H9 (cell line): Measurements from ENCODE around the gene ACACB. TPM values are rescaled to one million over a fixed set of nuclear protein-coding genes. Genes with fewer than 3 reads are reported as not detected.

ENCODE experiments used
- DNase-seq: peaks from one replicate; pipeline ENCODE4 v3.0.0-alpha.2; 2017
- H2AFZ ChIP-seq: one replicate; pipeline ENCODE4 v1.6.1; 2013; ENCODE audit warnings: mild to moderate bottlenecking, low read length, control low read depth, moderate library complexity
- H2AK5ac ChIP-seq: 2 replicates; pipeline ENCODE4 v1.6.1; 2013; ENCODE audit warnings: low read length, control low read depth, mixed read lengths; ENCODE audit not compliant: insufficient read length
- H2BK120ac ChIP-seq: one replicate; pipeline ENCODE4 v1.6.1; 2013; ENCODE audit warnings: low read depth, mild to moderate bottlenecking, low read length, control low read depth, inconsistent platforms; ENCODE audit not compliant: poor library complexity, severe bottlenecking
- H2BK12ac ChIP-seq: 2 replicates; pipeline ENCODE4 v1.6.1; 2013; ENCODE audit warnings: low read length, control low read depth, mixed read lengths, low read depth; ENCODE audit not compliant: insufficient read length
- H2BK15ac ChIP-seq: 2 replicates; pipeline ENCODE4 v1.6.1; 2013; ENCODE audit warnings: low read depth, low read length, control low read depth
- H2BK20ac ChIP-seq: one replicate; pipeline ENCODE4 v1.6.1; 2013; ENCODE audit warnings: low read depth, mild to moderate bottlenecking, low read length, control low read depth, inconsistent platforms; ENCODE audit not compliant: poor library complexity, severe bottlenecking
- H2BK5ac ChIP-seq: 2 replicates; pipeline ENCODE4 v1.6.1; 2013; ENCODE audit warnings: low read length, control low read depth, mixed read lengths; ENCODE audit not compliant: insufficient read length
- H3K14ac ChIP-seq: 2 replicates; pipeline ENCODE4 v1.6.1; 2013; ENCODE audit warnings: low read length, control low read depth; ENCODE audit not compliant: insufficient read depth
- H3K18ac ChIP-seq: 2 replicates; pipeline ENCODE4 v1.6.1; 2013; ENCODE audit warnings: low read depth, mild to moderate bottlenecking, mixed read lengths, low read length, control low read depth; ENCODE audit not compliant: insufficient read length
- H3K23ac ChIP-seq: 2 replicates; pipeline ENCODE4 v1.6.1; 2013; ENCODE audit warnings: low read length, control low read depth, mixed read lengths, low read depth; ENCODE audit not compliant: insufficient read length
- H3K23me2 ChIP-seq: 2 replicates; pipeline ENCODE4 v1.6.1; 2013; ENCODE audit warnings: low read depth, mild to moderate bottlenecking, mixed read lengths, low read length, control low read depth; ENCODE audit not compliant: insufficient read length, poor library complexity, severe bottlenecking
- H3K27ac ChIP-seq: 2 replicates; pipeline ENCODE4 v1.5.1; 2013; ENCODE audit warnings: low read length, control low read depth, mixed read lengths, low read depth; ENCODE audit not compliant: insufficient read length
- H3K27me3 ChIP-seq: 2 replicates; pipeline ENCODE4 v1.6.1; 2013; ENCODE audit warnings: low read length, control low read depth, inconsistent platforms; ENCODE audit not compliant: insufficient read depth
- H3K4ac ChIP-seq: 2 replicates; pipeline ENCODE4 v1.6.1; 2013; ENCODE audit warnings: low read depth, mild to moderate bottlenecking, control low read depth, inconsistent platforms, low read length, moderate library complexity
- H3K4me1 ChIP-seq: 2 replicates; pipeline ENCODE4 v1.6.1; 2013; ENCODE audit warnings: low read length, control low read depth, inconsistent platforms; ENCODE audit not compliant: insufficient read depth
- H3K4me2 ChIP-seq: 2 replicates; pipeline ENCODE4 v1.6.1; 2013; ENCODE audit warnings: low read length, control low read depth, mixed read lengths; ENCODE audit not compliant: insufficient read length, insufficient read depth
- H3K56ac ChIP-seq: 2 replicates; pipeline ENCODE4 v1.6.1; 2013; ENCODE audit warnings: low read depth, mild to moderate bottlenecking, mixed read lengths, low read length, control low read depth; ENCODE audit not compliant: insufficient read length
- H3K79me1 ChIP-seq: 2 replicates; pipeline ENCODE4 v1.6.1; 2013; ENCODE audit warnings: low read depth, mild to moderate bottlenecking, moderate library complexity, low read length, control low read depth, inconsistent platforms; ENCODE audit not compliant: insufficient read depth, poor library complexity, severe bottlenecking
- H3K79me2 ChIP-seq: 2 replicates; pipeline ENCODE4 v1.6.1; 2013; ENCODE audit warnings: low read length, control low read depth, inconsistent platforms; ENCODE audit not compliant: insufficient read depth
- H3K9ac ChIP-seq: 2 replicates; pipeline ENCODE4 v1.6.1; 2013; ENCODE audit warnings: low read length, control low read depth, mixed read lengths; ENCODE audit not compliant: insufficient read length; ENCODE audit errors: extremely low read depth
- H3K9me3 ChIP-seq: one replicate; pipeline ENCODE4 v1.6.1; 2013; ENCODE audit warnings: low read depth, low read length, inconsistent platforms; ENCODE audit not compliant: control insufficient read depth
- H3T11ph ChIP-seq: one replicate; pipeline ENCODE4 v1.6.1; 2013; ENCODE audit warnings: mild to moderate bottlenecking, low read length, control low read depth, inconsistent platforms
- H4K20me1 ChIP-seq: one replicate; pipeline ENCODE4 v1.6.1; 2013; ENCODE audit not compliant: control insufficient read depth, insufficient read length, insufficient read depth
- H4K5ac ChIP-seq: 2 replicates; pipeline ENCODE4 v1.6.1; 2013; ENCODE audit warnings: low read depth, mild to moderate bottlenecking, mixed read lengths, low read length, control low read depth; ENCODE audit not compliant: insufficient read length
- H4K8ac ChIP-seq: replicated peaks from 2 replicates; pipeline ENCODE4 v1.6.1; 2013; ENCODE audit warnings: low read length, control low read depth, mixed read lengths, low read depth; ENCODE audit not compliant: insufficient read length
- H4K91ac ChIP-seq: 2 replicates; pipeline ENCODE4 v1.6.1; 2013; ENCODE audit warnings: low read depth, mild to moderate bottlenecking, moderate library complexity, mixed read lengths, low read length, control low read depth; ENCODE audit not compliant: insufficient read length
- H3K27ac Mint-ChIP-seq, 3 experiments: 2 replicates in 2 of 3; 3 replicates in 1 of 3; pipeline ENCODE4 v1.8.0; 2020 to 2021; ENCODE audit warnings: mixed read lengths in 3 of 3, mild to moderate bottlenecking in 1 of 3, moderate library complexity in 1 of 3
- H3K27me3 Mint-ChIP-seq: 2 replicates; pipeline ENCODE4 v1.8.0; 2021; ENCODE audit warnings: low read depth, mild to moderate bottlenecking, moderate library complexity, mixed read lengths
- H3K36me3 Mint-ChIP-seq, 3 experiments: 2 replicates in 2 of 3; 3 replicates in 1 of 3; pipeline ENCODE4 v1.8.0; 2020 to 2021; ENCODE audit warnings: low read depth in 3 of 3, mixed read lengths in 3 of 3; ENCODE audit not compliant: insufficient read depth in 1 of 3
- H3K4me1 Mint-ChIP-seq, 2 experiments: 2 replicates each; pipeline ENCODE4 v1.8.0; 2020; ENCODE audit warnings: mixed read lengths in 2 of 2
- H3K4me3 Mint-ChIP-seq, 2 experiments: 2 replicates in 1 of 2; 3 replicates in 1 of 2; pipeline ENCODE4 v1.8.0; 2020 to 2021; ENCODE audit warnings: mild to moderate bottlenecking in 2 of 2, mixed read lengths in 2 of 2, moderate library complexity in 1 of 2
- H3K9me3 Mint-ChIP-seq, 2 experiments: 2 replicates in 1 of 2; 3 replicates in 1 of 2; pipeline ENCODE4 v1.8.0; 2020; ENCODE audit warnings: mild to moderate bottlenecking in 2 of 2, mixed read lengths in 2 of 2, moderate library complexity in 1 of 2
- CTCF ChIP-seq: fragments of 200-600 bp; sonication (generic); conservative IDR thresholded peaks from 3 replicates; pipeline ENCODE4 v1.8.0; 2021; ENCODE audit warnings: antibody characterized with exemption, mild to moderate bottlenecking
- WGBS: extraction: QIAGEN DNeasy Blood & Tissue Kit; methylation state at CpG from one replicate; pipeline ENCODE4 v1.1.7; 2013; ENCODE audit warnings: missing lambda C conversion rate, low lambda C conversion rate, mixed read lengths; ENCODE audit not compliant: insufficient read length; ENCODE audit errors: extremely low coverage; 5-methylcytosine and 5-hydroxymethylcytosine counted together
- total RNA-seq: library from RNA; stranded (reverse); gene quantifications from 2 replicates; pipeline ENCODE4 v1.2.1, GENCODE V29; 2021

Gene ACACB
- total RNA-seq, 1 experiment from 2014 or later = 14.2 TPM

DNA sequence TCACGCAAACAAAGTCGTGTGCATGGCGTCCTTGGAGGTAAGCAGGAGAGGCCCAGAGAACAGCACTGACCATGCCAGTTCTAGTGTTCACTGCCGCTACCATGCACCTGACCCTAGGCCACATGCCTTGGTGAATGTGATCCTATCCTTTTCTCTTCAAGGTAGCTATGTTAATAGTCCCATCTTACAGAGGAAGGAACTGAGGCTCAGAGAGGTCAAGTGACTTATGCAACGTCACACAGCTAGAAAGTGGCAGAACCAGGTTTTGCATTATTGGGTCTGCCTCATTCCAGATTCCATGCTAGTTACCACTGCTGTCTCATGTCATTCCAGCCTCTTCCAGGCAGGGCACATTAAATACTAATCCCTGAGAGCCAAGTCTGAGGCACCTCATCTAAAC lies 107.5 kb downstream of the ACACB start:
- H3K27me3 Mint-ChIP-seq = no peaks in the 10 kb centered on the region
- Histone ChIP-seq H4K5ac (no peak overlapping the region), H3K27me3 (no peaks in the 10 kb centered on the region), H3K4me2 (no peak overlapping the region), H4K20me1 (no peaks in the 10 kb centered on the region), H2BK15ac (peak overlapping the region; percentile 32; the same call in 1 of the 2 replicates), H3K14ac (no peak overlapping the region), H3T11ph (no peak overlapping the region), H3K4me1 (no peaks in the 10 kb centered on the region), H4K91ac (no peak overlapping the region), H2AFZ (no peak overlapping the region), H4K8ac (no peak overlapping the region), H3K79me2 (no peaks in the 10 kb centered on the region), H3K23ac (no peak overlapping the region), H2BK20ac (no peak overlapping the region), H3K18ac (no peak overlapping the region), H3K79me1 (no peaks in the 10 kb centered on the region), H3K56ac (no peak overlapping the region), H2BK12ac (no peak overlapping the region), H3K4ac (no peak overlapping the region), H2BK120ac (no peak overlapping the region), H2BK5ac (no peak overlapping the region), H3K9ac (no peak overlapping the region), H2AK5ac (no peak overlapping the region), H3K23me2 (no peaks in the 10 kb centered on the region), H3K27ac (no peak overlapping the region), H3K9me3 (no peaks in the 10 kb centered on the region)
- peaks cover 4 to 16% (median 8%) of the 10 kb centered on the region in 3 experiments; a peak in 6 of 7 replicates for H3K36me3 Mint-ChIP-seq
- TF ChIP-seq CTCF = no peak
- no peak for DNase-seq
- WGBS = no CpG with 5 or more reads among the region's 5 CpGs
- H3K4me1 Mint-ChIP-seq = no peaks in the 10 kb centered on the region
- H3K9me3 Mint-ChIP-seq = no peaks in the 10 kb centered on the region; a peak in 1 of 5 replicates
- no peak overlapping the region for H3K4me3 Mint-ChIP-seq
- H3K27ac Mint-ChIP-seq = no peak overlapping the region
